ENCODE measurements around the gene NCAPH2.

NCAPH2 gene

DNA sequence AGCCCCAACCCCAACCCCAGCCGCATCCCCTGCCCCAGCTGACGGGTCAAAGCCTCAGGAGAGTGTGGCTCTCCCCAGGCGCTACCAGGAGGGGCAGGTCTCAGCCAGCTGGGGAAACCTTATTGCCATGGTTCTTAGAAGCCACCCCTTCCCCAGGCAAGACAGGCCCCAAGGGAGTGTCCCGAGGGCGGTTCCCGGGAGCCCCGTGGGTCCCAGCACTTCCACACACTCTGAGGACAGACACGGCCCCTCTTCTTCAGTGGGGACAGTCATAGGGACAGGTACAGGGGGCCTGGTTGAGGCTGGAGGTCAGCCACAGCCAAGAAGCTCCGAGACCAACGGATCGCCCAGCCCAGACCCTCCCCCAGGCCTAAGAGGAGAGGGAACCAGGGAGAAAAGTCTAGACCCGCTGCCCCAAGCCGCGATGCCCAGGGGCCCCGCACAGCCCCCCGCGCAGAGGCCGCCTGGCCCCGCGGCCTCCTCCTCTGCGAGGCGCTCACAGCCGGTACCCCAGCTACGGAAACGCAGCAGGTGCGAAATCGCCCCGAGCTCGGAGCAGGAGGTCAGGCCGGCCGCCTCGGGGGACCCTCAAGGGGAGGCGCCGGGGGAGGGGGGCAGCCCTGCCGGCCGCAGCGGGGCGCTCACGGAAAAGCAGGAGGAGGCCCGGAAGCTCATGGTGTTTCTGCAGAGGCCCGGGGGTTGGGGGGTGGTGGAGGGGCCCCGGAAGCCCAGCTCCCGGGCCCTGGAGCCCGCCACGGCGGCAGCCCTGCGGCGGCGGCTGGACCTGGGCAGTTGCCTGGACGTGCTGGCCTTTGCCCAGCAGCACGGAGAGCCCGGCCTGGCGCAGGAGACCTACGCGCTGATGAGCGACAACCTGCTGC lies 40.3 kb downstream of the NCAPH2 start:
- no peak for TF ChIP-seq ZNF132 (tag by site-specific recombination; IDR thresholded peaks at IDR 0.05; ENCODE audit: borderline replicate concordance)
- TF ChIP-seq GLI4 (tag by site-specific recombination; IDR thresholded peaks at IDR 0.05), result no peak
- TF ChIP-seq, protein P1, sequence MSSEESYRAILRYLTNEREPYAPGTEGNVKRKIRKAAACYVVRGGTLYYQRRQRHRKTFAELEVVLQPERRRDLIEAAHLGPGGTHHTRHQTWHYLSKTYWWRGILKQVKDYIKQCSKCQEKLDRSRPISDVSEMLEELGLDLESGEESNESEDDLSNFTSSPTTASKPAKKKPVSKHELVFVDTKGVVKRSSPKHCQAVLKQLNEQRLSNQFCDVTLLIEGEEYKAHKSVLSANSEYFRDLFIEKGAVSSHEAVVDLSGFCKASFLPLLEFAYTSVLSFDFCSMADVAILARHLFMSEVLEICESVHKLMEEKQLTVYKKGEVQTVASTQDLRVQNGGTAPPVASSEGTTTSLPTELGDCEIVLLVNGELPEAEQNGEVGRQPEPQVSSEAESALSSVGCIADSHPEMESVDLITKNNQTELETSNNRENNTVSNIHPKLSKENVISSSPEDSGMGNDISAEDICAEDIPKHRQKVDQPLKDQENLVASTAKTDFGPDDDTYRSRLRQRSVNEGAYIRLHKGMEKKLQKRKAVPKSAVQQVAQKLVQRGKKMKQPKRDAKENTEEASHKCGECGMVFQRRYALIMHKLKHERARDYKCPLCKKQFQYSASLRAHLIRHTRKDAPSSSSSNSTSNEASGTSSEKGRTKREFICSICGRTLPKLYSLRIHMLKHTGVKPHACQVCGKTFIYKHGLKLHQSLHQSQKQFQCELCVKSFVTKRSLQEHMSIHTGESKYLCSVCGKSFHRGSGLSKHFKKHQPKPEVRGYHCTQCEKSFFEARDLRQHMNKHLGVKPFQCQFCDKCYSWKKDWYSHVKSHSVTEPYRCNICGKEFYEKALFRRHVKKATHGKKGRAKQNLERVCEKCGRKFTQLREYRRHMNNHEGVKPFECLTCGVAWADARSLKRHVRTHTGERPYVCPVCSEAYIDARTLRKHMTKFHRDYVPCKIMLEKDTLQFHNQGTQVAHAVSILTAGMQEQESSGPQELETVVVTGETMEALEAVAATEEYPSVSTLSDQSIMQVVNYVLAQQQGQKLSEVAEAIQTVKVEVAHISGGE (tag by site-specific recombination; conservative IDR thresholded peaks at IDR 0.05; ENCODE audit: low read depth), result no peak
- TF ChIP-seq ZNF600 (tag by site-specific recombination; IDR thresholded peaks at IDR 0.05), result no peak
- TF ChIP-seq, protein P2, sequence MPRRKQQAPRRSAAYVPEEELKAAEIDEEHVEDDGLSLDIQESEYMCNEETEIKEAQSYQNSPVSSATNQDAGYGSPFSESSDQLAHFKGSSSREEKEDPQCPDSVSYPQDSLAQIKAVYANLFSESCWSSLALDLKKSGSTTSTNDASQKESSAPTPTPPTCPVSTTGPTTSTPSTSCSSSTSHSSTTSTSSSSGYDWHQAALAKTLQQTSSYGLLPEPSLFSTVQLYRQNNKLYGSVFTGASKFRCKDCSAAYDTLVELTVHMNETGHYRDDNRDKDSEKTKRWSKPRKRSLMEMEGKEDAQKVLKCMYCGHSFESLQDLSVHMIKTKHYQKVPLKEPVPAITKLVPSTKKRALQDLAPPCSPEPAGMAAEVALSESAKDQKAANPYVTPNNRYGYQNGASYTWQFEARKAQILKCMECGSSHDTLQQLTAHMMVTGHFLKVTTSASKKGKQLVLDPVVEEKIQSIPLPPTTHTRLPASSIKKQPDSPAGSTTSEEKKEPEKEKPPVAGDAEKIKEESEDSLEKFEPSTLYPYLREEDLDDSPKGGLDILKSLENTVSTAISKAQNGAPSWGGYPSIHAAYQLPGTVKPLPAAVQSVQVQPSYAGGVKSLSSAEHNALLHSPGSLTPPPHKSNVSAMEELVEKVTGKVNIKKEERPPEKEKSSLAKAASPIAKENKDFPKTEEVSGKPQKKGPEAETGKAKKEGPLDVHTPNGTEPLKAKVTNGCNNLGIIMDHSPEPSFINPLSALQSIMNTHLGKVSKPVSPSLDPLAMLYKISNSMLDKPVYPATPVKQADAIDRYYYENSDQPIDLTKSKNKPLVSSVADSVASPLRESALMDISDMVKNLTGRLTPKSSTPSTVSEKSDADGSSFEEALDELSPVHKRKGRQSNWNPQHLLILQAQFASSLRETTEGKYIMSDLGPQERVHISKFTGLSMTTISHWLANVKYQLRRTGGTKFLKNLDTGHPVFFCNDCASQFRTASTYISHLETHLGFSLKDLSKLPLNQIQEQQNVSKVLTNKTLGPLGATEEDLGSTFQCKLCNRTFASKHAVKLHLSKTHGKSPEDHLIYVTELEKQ (tag by site-specific recombination; IDR thresholded peaks at IDR 0.05; ENCODE audit: borderline replicate concordance), result no peak
- TF ChIP-seq ZNF366 (tag by site-specific recombination; conservative IDR thresholded peaks at IDR 0.05), result no peak
- TF ChIP-seq, protein P3, sequence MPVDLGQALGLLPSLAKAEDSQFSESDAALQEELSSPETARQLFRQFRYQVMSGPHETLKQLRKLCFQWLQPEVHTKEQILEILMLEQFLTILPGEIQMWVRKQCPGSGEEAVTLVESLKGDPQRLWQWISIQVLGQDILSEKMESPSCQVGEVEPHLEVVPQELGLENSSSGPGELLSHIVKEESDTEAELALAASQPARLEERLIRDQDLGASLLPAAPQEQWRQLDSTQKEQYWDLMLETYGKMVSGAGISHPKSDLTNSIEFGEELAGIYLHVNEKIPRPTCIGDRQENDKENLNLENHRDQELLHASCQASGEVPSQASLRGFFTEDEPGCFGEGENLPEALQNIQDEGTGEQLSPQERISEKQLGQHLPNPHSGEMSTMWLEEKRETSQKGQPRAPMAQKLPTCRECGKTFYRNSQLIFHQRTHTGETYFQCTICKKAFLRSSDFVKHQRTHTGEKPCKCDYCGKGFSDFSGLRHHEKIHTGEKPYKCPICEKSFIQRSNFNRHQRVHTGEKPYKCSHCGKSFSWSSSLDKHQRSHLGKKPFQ (tag by site-specific recombination; IDR thresholded peaks at IDR 0.05), result no peak
- no peak for TF ChIP-seq ZBTB7A (tag by site-specific recombination; IDR thresholded peaks at IDR 0.05; ENCODE audit: low read depth)
- TF ChIP-seq ZNF596 (tag by site-specific recombination; IDR thresholded peaks at IDR 0.05), result no peak
- TF ChIP-seq ZNF621 (tag by site-specific recombination; IDR thresholded peaks at IDR 0.05), result no peak
- no peak for TF ChIP-seq ZNF24 (tag by site-specific recombination; IDR thresholded peaks at IDR 0.05)
- no peak for TF ChIP-seq ZNF623 (tag by site-specific recombination; IDR thresholded peaks at IDR 0.05)
- ChIA-PET CTCF (interaction anchor here (0.6 to 1.8 kb wide), 2 partner anchors 15 to 47 kb away, joined by 3 to 7 read pairs; partner anchors contain the start of gene SYCE3), POLR2A (interaction anchor here (0.6 to 1.1 kb wide), 3 partner anchors 14 to 343 kb away, joined by 3 to 5 read pairs (median 5); partner anchors contain the start of gene SYCE3)
- no peak overlapping the region for H3K27ac ChIP-seq (ENCODE audit: extremely low read depth, low read depth, low read length)
- no peaks in the 10 kb centered on the region for H3K36me3 ChIP-seq (ENCODE audit: control insufficient read depth in 2 of 2, insufficient read depth in 1 of 2, low read length in 2 of 2)
- H3K9me3 ChIP-seq (ENCODE audit: control insufficient read depth, insufficient read depth, low read depth, low read length), result no peaks in the 10 kb centered on the region
- H3K4me3 ChIP-seq (ENCODE audit: low read depth, low read length), result no peak overlapping the region
- H3K4me1 ChIP-seq (ENCODE audit: control insufficient read depth, insufficient read depth, low read length), result no peaks in the 10 kb centered on the region

DNA sequence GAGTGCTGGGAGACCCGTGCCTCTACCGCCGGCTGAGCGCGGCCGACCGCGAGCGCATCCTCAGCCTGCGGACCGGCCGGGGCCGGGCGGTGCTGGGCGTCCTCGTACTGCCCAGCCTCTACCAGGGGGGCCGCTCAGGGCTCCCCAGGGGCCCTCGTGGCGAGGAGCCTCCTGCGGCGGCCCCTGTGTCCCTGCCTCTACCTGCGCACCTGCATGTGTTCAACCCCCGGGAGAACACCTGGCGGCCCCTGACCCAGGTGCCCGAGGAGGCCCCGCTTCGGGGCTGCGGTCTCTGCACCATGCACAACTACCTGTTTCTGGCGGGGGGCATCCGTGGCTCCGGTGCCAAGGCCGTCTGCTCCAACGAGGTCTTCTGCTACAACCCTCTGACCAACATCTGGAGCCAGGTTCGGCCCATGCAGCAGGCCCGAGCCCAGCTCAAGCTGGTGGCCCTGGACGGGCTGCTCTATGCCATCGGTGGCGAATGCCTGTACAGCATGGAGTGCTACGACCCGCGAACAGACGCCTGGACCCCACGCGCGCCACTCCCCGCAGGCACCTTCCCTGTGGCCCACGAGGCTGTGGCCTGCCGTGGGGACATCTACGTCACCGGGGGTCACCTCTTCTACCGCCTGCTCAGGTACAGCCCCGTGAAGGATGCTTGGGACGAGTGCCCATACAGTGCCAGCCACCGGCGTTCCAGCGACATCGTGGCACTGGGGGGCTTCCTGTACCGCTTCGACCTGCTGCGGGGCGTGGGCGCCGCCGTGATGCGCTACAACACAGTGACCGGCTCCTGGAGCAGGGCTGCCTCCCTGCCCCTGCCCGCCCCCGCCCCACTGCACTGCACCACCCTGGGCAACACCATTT lies 41.1 kb downstream of the NCAPH2 start:
- POLR2A ChIA-PET, result interaction anchor here (2.4 kb wide), 1 partner anchor 23 kb away, joined by 14 read pairs; the partner anchor contains the start of gene SCO2
- H3K4me1 ChIP-seq (ENCODE audit: control insufficient read depth, insufficient read depth, low read length), result no peaks in the 10 kb centered on the region
- H3K36me3 ChIP-seq (ENCODE audit: control insufficient read depth in 2 of 2, insufficient read depth in 1 of 2, low read length in 2 of 2), result no peaks in the 10 kb centered on the region
- H3K27ac ChIP-seq (ENCODE audit: extremely low read depth, low read depth, low read length), result no peak overlapping the region
- CTCF ChIA-PET, result no interaction called here
- H3K9me3 ChIP-seq (ENCODE audit: control insufficient read depth, insufficient read depth, low read depth, low read length), result no peaks in the 10 kb centered on the region
- H3K4me3 ChIP-seq (ENCODE audit: low read depth, low read length), result no peak overlapping the region
- no peak for TF ChIP-seq ZNF654 (tag by site-specific recombination; IDR thresholded peaks at IDR 0.05; ENCODE audit: low read depth)
- no peak for TF ChIP-seq PRDM2 (tag by site-specific recombination; IDR thresholded peaks at IDR 0.05; ENCODE audit: borderline replicate concordance)
- no peak for TF ChIP-seq YY2 (tag by site-specific recombination; IDR thresholded peaks at IDR 0.05)
